GM12874 (cell line): ENCODE measurements around the gene CER1.

Experiments used
- CTCF ChIP-seq: IDR thresholded peaks from 2 replicates; pipeline ENCODE4 v1.5.1; 2011; ENCODE audit warnings: low read depth, mild to moderate bottlenecking, control low read depth, low read length, moderate library complexity; ENCODE audit not compliant: insufficient read depth

CER1 gene

DNA sequence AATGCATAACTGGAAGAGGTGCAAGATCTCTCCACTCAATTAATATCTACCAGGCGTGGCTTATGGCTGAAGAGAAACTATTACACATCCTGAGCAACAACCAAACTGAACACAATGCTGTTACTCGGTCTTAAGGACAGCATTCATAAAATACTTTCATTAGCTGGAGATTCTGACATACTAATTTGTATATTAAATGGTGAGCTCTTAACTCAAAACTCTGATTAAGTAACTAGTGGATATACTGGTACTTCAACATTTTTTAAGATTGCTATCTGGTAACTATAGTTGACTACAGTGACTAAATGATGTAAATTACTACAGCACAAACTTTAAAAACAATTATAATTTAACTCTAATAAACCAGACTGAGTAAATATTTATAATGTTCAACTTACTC, 45.1 kb downstream of the CER1 start:
- TF ChIP-seq CTCF = no peak

DNA sequence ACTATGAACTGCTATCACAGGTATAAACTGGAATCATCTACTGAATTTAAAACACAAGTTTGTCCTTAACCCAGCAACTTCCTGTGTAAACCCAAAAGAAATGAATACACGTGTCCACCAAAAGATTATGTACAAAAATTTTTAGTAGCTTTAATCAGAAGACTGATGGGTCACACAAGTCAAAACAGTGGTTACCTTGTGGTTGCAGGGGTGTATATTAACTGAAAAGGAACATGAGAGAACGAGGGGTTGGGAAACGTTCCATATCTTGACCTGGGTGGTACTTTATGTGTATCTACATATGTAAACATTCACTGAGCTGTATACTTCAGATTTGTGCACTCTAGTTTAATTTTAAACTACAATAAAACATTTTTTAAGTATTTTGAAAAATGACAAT, 47.9 kb downstream of the CER1 start:
- TF ChIP-seq CTCF = no peak

DNA sequence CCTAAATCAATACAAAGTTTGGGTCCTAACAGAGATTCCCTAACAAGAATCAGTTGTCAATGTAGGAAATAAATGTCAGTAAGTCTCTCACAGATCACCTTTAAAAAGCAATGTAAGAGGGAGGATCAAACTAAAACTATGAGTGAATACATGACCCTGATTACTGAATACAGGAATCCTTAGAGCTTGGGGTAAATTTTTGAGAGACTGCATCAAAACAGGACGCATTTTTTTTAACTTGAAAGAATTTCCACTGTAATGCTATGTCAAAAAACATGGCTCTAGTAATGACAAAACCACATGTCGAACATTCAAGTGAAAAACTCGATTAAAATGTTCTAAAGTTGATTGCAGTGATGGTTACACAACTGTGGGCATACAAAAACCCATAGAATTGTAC, 51.2 kb downstream of the CER1 start:
- no peak for TF ChIP-seq CTCF

GRCh38 chr9:14670718-14671117, 51.8 kb downstream of the CER1 start:
- TF ChIP-seq CTCF = no peak
